K562 (cell line): Measurements from ENCODE around the gene DNAJC2. TPM values are rescaled to one million over a fixed set of nuclear protein-coding genes. Genes with fewer than 3 reads are reported as not detected.

ENCODE experiments used
- BACH1 ChIP-seq: fragments of 200-800 bp; sonication (Bioruptor generic); IDR thresholded peaks from 2 replicates; pipeline ENCODE4 v1.6.1; 2016; ENCODE audit warnings: missing genetic modification characterization, missing compliant biosample characterization
- CUX1 ChIP-seq: fragments of 200-800 bp; sonication (Bioruptor generic); IDR thresholded peaks from 2 replicates; pipeline ENCODE4 v1.6.1; 2016; ENCODE audit warnings: missing genetic modification characterization, missing compliant biosample characterization
- HNRNPL ChIP-seq: fragments of 200-400 bp; formaldehyde crosslinking; IDR thresholded peaks from 2 replicates; pipeline ENCODE4 v1.6.1; 2017; ENCODE audit warnings: low read depth, mild to moderate bottlenecking, low read length
- IRF2 ChIP-seq: sonication (generic); formaldehyde crosslinking; IDR thresholded peaks from 2 replicates; pipeline ENCODE4 v1.8.1; 2022; ENCODE audit warnings: mild to moderate bottlenecking, missing genetic modification reagents
- LARP7 ChIP-seq: fragments of 450-650 bp; IDR thresholded peaks from 2 replicates; pipeline ENCODE4 v1.6.1; 2016
- NFE2L1 ChIP-seq: fragments of 450-650 bp; IDR thresholded peaks from 2 replicates; pipeline ENCODE4 v1.6.1; 2016; ENCODE audit warnings: missing genetic modification characterization, low read depth, mild to moderate bottlenecking, missing compliant biosample characterization, moderate library complexity, borderline replicate concordance
- NONO ChIP-seq, 2 experiments: fragments of 200-400 bp in 1 of 2; fragments of 450-650 bp in 1 of 2; formaldehyde crosslinking in 1 of 2; IDR thresholded peaks; 2 replicates each; pipeline ENCODE4 v1.6.1; 2017; ENCODE audit warnings: low read depth in 2 of 2, mild to moderate bottlenecking in 2 of 2, moderate library complexity in 2 of 2, low read length in 1 of 2
- RBM17 ChIP-seq: fragments of 200-400 bp; formaldehyde crosslinking; IDR thresholded peaks from 2 replicates; pipeline ENCODE4 v1.6.1; 2017; ENCODE audit warnings: low read depth, mild to moderate bottlenecking, low read length, borderline replicate concordance
- RERE ChIP-seq: sonication (generic); formaldehyde crosslinking; IDR thresholded peaks from 2 replicates; pipeline ENCODE4 v1.8.0; 2023; ENCODE audit warnings: missing genetic modification reagents, mild to moderate bottlenecking, borderline replicate concordance
- SIN3A ChIP-seq, 2 experiments: fragments of 150-350 bp in 1 of 2; IDR thresholded peaks; 2 replicates each; pipeline ENCODE4 v1.6.1; 2011 to 2016; ENCODE audit warnings: borderline replicate concordance in 2 of 2, low read depth in 2 of 2, low read length in 2 of 2, mild to moderate bottlenecking in 2 of 2, moderate library complexity in 2 of 2; ENCODE audit not compliant: control insufficient read depth in 1 of 2
- ZBTB34 ChIP-seq: fragments of 250-450 bp; sonication (Bioruptor Pico); IDR thresholded peaks from 2 replicates; pipeline ENCODE4 v1.8.0; 2021; ENCODE audit warnings: mild to moderate bottlenecking, moderate library complexity
- ZBTB7A ChIP-seq: IDR thresholded peaks from 2 replicates; pipeline ENCODE4 v1.6.1; 2011; ENCODE audit warnings: low read depth, mild to moderate bottlenecking, low read length, moderate library complexity, borderline replicate concordance; ENCODE audit not compliant: control insufficient read depth
- ZFP36 ChIP-seq: fragments of 150-350 bp; IDR thresholded peaks from 2 replicates; pipeline ENCODE4 v1.6.1; 2018; ENCODE audit warnings: low read length, low read depth; ENCODE audit not compliant: partially characterized antibody
- ZNF41 ChIP-seq: fragments of 250-450 bp; sonication (Bioruptor Pico); conservative IDR thresholded peaks from 2 replicates; pipeline ENCODE4 v1.4.0; 2020; ENCODE audit warnings: mild to moderate bottlenecking
- ZNF77 ChIP-seq: fragments of 250-450 bp; sonication (Bioruptor Pico); IDR thresholded peaks from 2 replicates; pipeline ENCODE4 v1.5.0; 2020
- polyA plus RNA-seq, 8 experiments: library from polyadenylated mRNA; depleted of rRNA in 4 of 8; stranded (reverse) in 5 of 8; unstranded in 3 of 8; fragments of >200 nt; fragmentation: Nextera tagmentation in 2 of 8; fragmentation: Illumina TruSeq in 1 of 8; extraction: Ambion mirVana in 2 of 8; extraction: Trizol in 1 of 8; gene quantifications; 2 replicates each; pipeline versions ENCODE4 v1.2.1 to v1.2.3, GENCODE V29; 2011 to 2014; ENCODE audit warnings: inconsistent platforms in 1 of 8, missing spikeins in 1 of 8
- total RNA-seq, 7 experiments: library from RNA; depleted of rRNA in 6 of 7; stranded (reverse); fragments of >200 nt in 6 of 7; fragmentation: Illumina TruSeq in 2 of 7; extraction: Trizol in 2 of 7; gene quantifications; 2 replicates each; pipeline versions ENCODE4 v1.2.1 to v1.2.3, GENCODE V29; 2011 to 2021; ENCODE audit warnings: low replicate concordance in 1 of 7

The DNAJC2 gene
- total and polyA plus RNA-seq, 9 of the 15 experiments (the other 6 are each of a cell fraction or from before 2014, with no cell fraction given): 40.2 to 157 (median 92.1) TPM

- TF ChIP-seq CUX1 (no peak), ZBTB34 (CRISPR knock-in tag) (no peak), ZNF41 (CRISPR knock-in tag) (no peak), ZNF77 (CRISPR knock-in tag) (no peak), NFE2L1 (tag) (no peak), NONO (IDR thresholded peaks at IDR 0.05; ENCODE audit: low read depth in 2 of 2, low read length in 1 of 2) (peak in 1 of 2 experiments; percentile 63; a peak in 1 of 4 replicates), RBM17 (no peak), ZFP36 (no peak), BACH1 (tag) (peak; percentile 74; the same call in 1 of the 2 replicates), IRF2 (CRISPR knock-in tag) (no peak), SIN3A (IDR thresholded peaks at IDR 0.05; ENCODE audit: borderline replicate concordance in 2 of 2, control insufficient read depth in 1 of 2, low read depth in 2 of 2, low read length in 2 of 2) (peak; percentile 98), RERE (no peak), HNRNPL (no peak), LARP7 (no peak; the same call in none of the 2 replicates), ZBTB7A (peak; percentile 64)
Measured at GRCh38 chr7:103344453-103345149, at the start of gene DNAJC2 (continued).
